HEK293 (cell line): ENCODE data around the gene CLEC4G.

Experiments used
- CTCF ChIP-seq: fragments of 450-650 bp; formaldehyde crosslinking; IDR thresholded peaks from 2 replicates; pipeline ENCODE4 v1.5.1; 2016; ENCODE audit warnings: missing biosample characterization, missing genetic modification characterization
- KLF17 ChIP-seq: fragments of 450-650 bp; formaldehyde crosslinking; IDR thresholded peaks from 2 replicates; pipeline ENCODE4 v1.5.1; 2016; ENCODE audit warnings: missing biosample characterization, missing genetic modification characterization
- REST ChIP-seq: fragments of 450-650 bp; formaldehyde crosslinking; IDR thresholded peaks from 2 replicates; pipeline ENCODE4 v1.5.1; 2016; ENCODE audit warnings: missing biosample characterization, missing genetic modification characterization
- YY1 ChIP-seq: fragments of 450-650 bp; formaldehyde crosslinking; IDR thresholded peaks from 2 replicates; pipeline ENCODE4 v1.5.1; 2018; ENCODE audit warnings: missing biosample characterization, missing genetic modification characterization
- ZBTB17 ChIP-seq: fragments of 450-650 bp; formaldehyde crosslinking; IDR thresholded peaks from 2 replicates; pipeline ENCODE4 v1.5.1; 2016; ENCODE audit warnings: missing biosample characterization, missing genetic modification characterization
- ZNF416 ChIP-seq: fragments of 450-650 bp; formaldehyde crosslinking; IDR thresholded peaks from 2 replicates; pipeline ENCODE4 v1.5.1; 2016; ENCODE audit warnings: missing biosample characterization, missing genetic modification characterization
- ZNF600 ChIP-seq: fragments of 450-650 bp; formaldehyde crosslinking; IDR thresholded peaks from 2 replicates; pipeline ENCODE4 v1.5.1; 2016; ENCODE audit warnings: missing biosample characterization, missing genetic modification characterization
- ZNF707 ChIP-seq: fragments of 450-650 bp; formaldehyde crosslinking; IDR thresholded peaks from 2 replicates; pipeline ENCODE4 v1.5.1; 2016; ENCODE audit warnings: missing biosample characterization, missing genetic modification characterization
- ZNF768 ChIP-seq: fragments of 450-650 bp; formaldehyde crosslinking; IDR thresholded peaks from 2 replicates; pipeline ENCODE4 v1.5.1; 2018; ENCODE audit warnings: missing biosample characterization, mild to moderate bottlenecking, missing genetic modification characterization

DNA sequence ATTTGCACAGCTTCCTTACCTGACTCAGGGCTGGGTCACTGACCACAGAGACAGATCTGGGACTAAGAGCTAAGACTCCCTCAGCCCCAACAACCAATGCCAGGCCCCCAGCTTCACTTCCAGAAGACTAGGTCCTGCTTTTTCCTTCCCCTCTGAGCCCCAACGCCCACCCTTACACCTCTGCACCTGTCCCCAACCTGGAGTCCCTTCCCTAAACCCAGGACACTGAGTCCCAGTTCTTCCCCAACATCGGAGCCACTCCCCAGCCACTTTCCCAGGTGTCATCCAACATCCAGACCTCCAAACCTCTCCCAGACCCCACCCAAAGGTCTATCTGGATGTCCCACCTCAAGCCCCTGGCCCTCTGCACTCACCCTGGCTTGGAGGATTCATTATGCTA is 32.9 kb downstream of the CLEC4G start:
- TF ChIP-seq REST (no peak), CTCF (tag by site-specific recombination) (no peak), ZBTB17 (no peak), YY1 (tag by site-specific recombination) (no peak), ZNF768 (tag by site-specific recombination) (no peak), ZNF707 (no peak), ZNF600 (no peak), KLF17 (no peak), ZNF416 (tag by site-specific recombination) (no peak)
